IMR-90 (cell line): Measurements from ENCODE around the gene CASQ1.

ENCODE experiments used
- CEBPB ChIP-seq: IDR thresholded peaks from 2 replicates; pipeline ENCODE4 v1.6.1; 2012; ENCODE audit warnings: low read depth, low read length, improper control_type of control experiment
- CHD1 ChIP-seq: IDR thresholded peaks from 2 replicates; pipeline ENCODE4 v1.6.1; 2012; ENCODE audit warnings: low read depth, low read length, improper control_type of control experiment
- FOS ChIP-seq: fragments of 150-350 bp; IDR thresholded peaks from 2 replicates; pipeline ENCODE4 v1.6.1; 2016; ENCODE audit warnings: low read depth, low read length
- MAFK ChIP-seq: IDR thresholded peaks from 2 replicates; pipeline ENCODE4 v1.6.1; 2012; ENCODE audit warnings: low read depth, low read length, improper control_type of control experiment
- MAZ ChIP-seq: IDR thresholded peaks from 2 replicates; pipeline ENCODE4 v1.6.1; 2012; ENCODE audit warnings: low read depth, mild to moderate bottlenecking, low read length, improper control_type of control experiment, moderate library complexity, borderline replicate concordance
- MXI1 ChIP-seq: IDR thresholded peaks from 2 replicates; pipeline ENCODE4 v1.6.1; 2012; ENCODE audit warnings: low read depth, mild to moderate bottlenecking, low read length, moderate library complexity, borderline replicate concordance
- NFE2L2 ChIP-seq: fragments of 150-350 bp; IDR thresholded peaks from 2 replicates; pipeline ENCODE4 v1.6.1; 2016; ENCODE audit warnings: low read depth, mild to moderate bottlenecking, low read length
- POLR2A ChIP-seq: IDR thresholded peaks from 2 replicates; pipeline ENCODE4 v1.6.1; 2012; ENCODE audit warnings: mild to moderate bottlenecking, low read depth, low read length
- RAD21 ChIP-seq: IDR thresholded peaks from 2 replicates; pipeline ENCODE4 v1.6.1; 2012; ENCODE audit warnings: low read length, improper control_type of control experiment
- RCOR1 ChIP-seq: IDR thresholded peaks from 2 replicates; pipeline ENCODE4 v1.6.1; 2012; ENCODE audit warnings: mild to moderate bottlenecking, low read length, improper control_type of control experiment; ENCODE audit not compliant: insufficient replicate concordance
- RFX5 ChIP-seq: IDR thresholded peaks from 2 replicates; pipeline ENCODE4 v1.8.0; 2012; ENCODE audit warnings: low read depth, mild to moderate bottlenecking, low read length, moderate library complexity
- SMC3 ChIP-seq: fragments of 150-350 bp; IDR thresholded peaks from 2 replicates; pipeline ENCODE4 v1.6.1; 2016; ENCODE audit warnings: low read depth, mild to moderate bottlenecking, antibody characterized with exemption, low read length, moderate library complexity
- TF ChIP-seq, protein P1 (sequence below): conservative IDR thresholded peaks from 2 replicates; pipeline ENCODE4 v1.5.1; 2012; ENCODE audit warnings: mild to moderate bottlenecking, low read depth, low read length, improper control_type of control experiment
- TF ChIP-seq, protein P2 (sequence below): fragments of 150-350 bp; IDR thresholded peaks from 2 replicates; pipeline ENCODE4 v1.6.1; 2016; ENCODE audit warnings: low read depth, mild to moderate bottlenecking, low read length, moderate library complexity, borderline replicate concordance

DNA sequence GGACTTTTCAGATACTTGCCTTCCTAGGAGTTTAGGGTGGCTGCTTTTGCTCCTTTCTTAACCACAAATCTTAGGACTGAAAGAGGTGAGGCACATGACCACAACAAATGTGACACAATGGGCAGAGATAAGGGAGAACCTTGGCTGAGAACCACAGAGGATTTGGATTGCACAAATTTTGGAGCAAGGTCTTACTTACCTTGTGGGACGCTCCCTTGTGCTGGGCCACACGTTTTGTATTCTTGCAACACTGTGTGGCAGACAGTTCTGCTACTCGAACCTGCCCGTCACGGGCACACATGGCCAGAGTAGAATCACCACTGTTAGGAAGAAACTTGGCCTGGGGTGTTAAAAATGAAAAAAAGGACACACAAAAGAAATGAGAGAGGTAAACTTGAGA is 48.0 kb downstream of the CASQ1 start:
- TF ChIP-seq, protein P1, sequence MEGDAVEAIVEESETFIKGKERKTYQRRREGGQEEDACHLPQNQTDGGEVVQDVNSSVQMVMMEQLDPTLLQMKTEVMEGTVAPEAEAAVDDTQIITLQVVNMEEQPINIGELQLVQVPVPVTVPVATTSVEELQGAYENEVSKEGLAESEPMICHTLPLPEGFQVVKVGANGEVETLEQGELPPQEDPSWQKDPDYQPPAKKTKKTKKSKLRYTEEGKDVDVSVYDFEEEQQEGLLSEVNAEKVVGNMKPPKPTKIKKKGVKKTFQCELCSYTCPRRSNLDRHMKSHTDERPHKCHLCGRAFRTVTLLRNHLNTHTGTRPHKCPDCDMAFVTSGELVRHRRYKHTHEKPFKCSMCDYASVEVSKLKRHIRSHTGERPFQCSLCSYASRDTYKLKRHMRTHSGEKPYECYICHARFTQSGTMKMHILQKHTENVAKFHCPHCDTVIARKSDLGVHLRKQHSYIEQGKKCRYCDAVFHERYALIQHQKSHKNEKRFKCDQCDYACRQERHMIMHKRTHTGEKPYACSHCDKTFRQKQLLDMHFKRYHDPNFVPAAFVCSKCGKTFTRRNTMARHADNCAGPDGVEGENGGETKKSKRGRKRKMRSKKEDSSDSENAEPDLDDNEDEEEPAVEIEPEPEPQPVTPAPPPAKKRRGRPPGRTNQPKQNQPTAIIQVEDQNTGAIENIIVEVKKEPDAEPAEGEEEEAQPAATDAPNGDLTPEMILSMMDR = no peak
- no peak for TF ChIP-seq POLR2A
- no peak for TF ChIP-seq RFX5
- TF ChIP-seq SMC3 = no peak
- TF ChIP-seq CHD1 = no peak
- no peak for TF ChIP-seq RAD21
- no peak for TF ChIP-seq MAZ
- TF ChIP-seq FOS = no peak
- TF ChIP-seq MXI1 = no peak
- TF ChIP-seq RCOR1 = no peak
- TF ChIP-seq CEBPB = no peak
- TF ChIP-seq NFE2L2 = no peak
- TF ChIP-seq, protein P2, sequence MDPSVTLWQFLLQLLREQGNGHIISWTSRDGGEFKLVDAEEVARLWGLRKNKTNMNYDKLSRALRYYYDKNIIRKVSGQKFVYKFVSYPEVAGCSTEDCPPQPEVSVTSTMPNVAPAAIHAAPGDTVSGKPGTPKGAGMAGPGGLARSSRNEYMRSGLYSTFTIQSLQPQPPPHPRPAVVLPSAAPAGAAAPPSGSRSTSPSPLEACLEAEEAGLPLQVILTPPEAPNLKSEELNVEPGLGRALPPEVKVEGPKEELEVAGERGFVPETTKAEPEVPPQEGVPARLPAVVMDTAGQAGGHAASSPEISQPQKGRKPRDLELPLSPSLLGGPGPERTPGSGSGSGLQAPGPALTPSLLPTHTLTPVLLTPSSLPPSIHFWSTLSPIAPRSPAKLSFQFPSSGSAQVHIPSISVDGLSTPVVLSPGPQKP = no peak
- TF ChIP-seq MAFK = no peak
